H9 (cell line): ENCODE data around the gene CCR3. TPM values are rescaled to one million over a fixed set of nuclear protein-coding genes. Genes with fewer than 3 reads are reported as not detected.
"Not testable (repeated sequence)": the region's sequence is repeated elsewhere in the genome, so short reads cannot be mapped to it uniquely, and the experiment has no call there.

ENCODE experiments used
- DNase-seq: peaks from one replicate; pipeline ENCODE4 v3.0.0-alpha.2; 2017
- H2AFZ ChIP-seq: one replicate; pipeline ENCODE4 v1.6.1; 2013; ENCODE audit warnings: mild to moderate bottlenecking, low read length, control low read depth, moderate library complexity
- H2AK5ac ChIP-seq: 2 replicates; pipeline ENCODE4 v1.6.1; 2013; ENCODE audit warnings: low read length, control low read depth, mixed read lengths; ENCODE audit not compliant: insufficient read length
- H2BK120ac ChIP-seq: one replicate; pipeline ENCODE4 v1.6.1; 2013; ENCODE audit warnings: low read depth, mild to moderate bottlenecking, low read length, control low read depth, inconsistent platforms; ENCODE audit not compliant: poor library complexity, severe bottlenecking
- H2BK12ac ChIP-seq: 2 replicates; pipeline ENCODE4 v1.6.1; 2013; ENCODE audit warnings: low read length, control low read depth, mixed read lengths, low read depth; ENCODE audit not compliant: insufficient read length
- H2BK15ac ChIP-seq: 2 replicates; pipeline ENCODE4 v1.6.1; 2013; ENCODE audit warnings: low read depth, low read length, control low read depth
- H2BK20ac ChIP-seq: one replicate; pipeline ENCODE4 v1.6.1; 2013; ENCODE audit warnings: low read depth, mild to moderate bottlenecking, low read length, control low read depth, inconsistent platforms; ENCODE audit not compliant: poor library complexity, severe bottlenecking
- H2BK5ac ChIP-seq: 2 replicates; pipeline ENCODE4 v1.6.1; 2013; ENCODE audit warnings: low read length, control low read depth, mixed read lengths; ENCODE audit not compliant: insufficient read length
- H3K14ac ChIP-seq: 2 replicates; pipeline ENCODE4 v1.6.1; 2013; ENCODE audit warnings: low read length, control low read depth; ENCODE audit not compliant: insufficient read depth
- H3K18ac ChIP-seq: 2 replicates; pipeline ENCODE4 v1.6.1; 2013; ENCODE audit warnings: low read depth, mild to moderate bottlenecking, mixed read lengths, low read length, control low read depth; ENCODE audit not compliant: insufficient read length
- H3K23ac ChIP-seq: 2 replicates; pipeline ENCODE4 v1.6.1; 2013; ENCODE audit warnings: low read length, control low read depth, mixed read lengths, low read depth; ENCODE audit not compliant: insufficient read length
- H3K23me2 ChIP-seq: 2 replicates; pipeline ENCODE4 v1.6.1; 2013; ENCODE audit warnings: low read depth, mild to moderate bottlenecking, mixed read lengths, low read length, control low read depth; ENCODE audit not compliant: insufficient read length, poor library complexity, severe bottlenecking
- H3K27ac ChIP-seq: 2 replicates; pipeline ENCODE4 v1.5.1; 2013; ENCODE audit warnings: low read length, control low read depth, mixed read lengths, low read depth; ENCODE audit not compliant: insufficient read length
- H3K27me3 ChIP-seq: 2 replicates; pipeline ENCODE4 v1.6.1; 2013; ENCODE audit warnings: low read length, control low read depth, inconsistent platforms; ENCODE audit not compliant: insufficient read depth
- H3K4ac ChIP-seq: 2 replicates; pipeline ENCODE4 v1.6.1; 2013; ENCODE audit warnings: low read depth, mild to moderate bottlenecking, control low read depth, inconsistent platforms, low read length, moderate library complexity
- H3K4me1 ChIP-seq: 2 replicates; pipeline ENCODE4 v1.6.1; 2013; ENCODE audit warnings: low read length, control low read depth, inconsistent platforms; ENCODE audit not compliant: insufficient read depth
- H3K4me2 ChIP-seq: 2 replicates; pipeline ENCODE4 v1.6.1; 2013; ENCODE audit warnings: low read length, control low read depth, mixed read lengths; ENCODE audit not compliant: insufficient read length, insufficient read depth
- H3K56ac ChIP-seq: 2 replicates; pipeline ENCODE4 v1.6.1; 2013; ENCODE audit warnings: low read depth, mild to moderate bottlenecking, mixed read lengths, low read length, control low read depth; ENCODE audit not compliant: insufficient read length
- H3K79me1 ChIP-seq: 2 replicates; pipeline ENCODE4 v1.6.1; 2013; ENCODE audit warnings: low read depth, mild to moderate bottlenecking, moderate library complexity, low read length, control low read depth, inconsistent platforms; ENCODE audit not compliant: insufficient read depth, poor library complexity, severe bottlenecking
- H3K79me2 ChIP-seq: 2 replicates; pipeline ENCODE4 v1.6.1; 2013; ENCODE audit warnings: low read length, control low read depth, inconsistent platforms; ENCODE audit not compliant: insufficient read depth
- H3K9ac ChIP-seq: 2 replicates; pipeline ENCODE4 v1.6.1; 2013; ENCODE audit warnings: low read length, control low read depth, mixed read lengths; ENCODE audit not compliant: insufficient read length; ENCODE audit errors: extremely low read depth
- H3K9me3 ChIP-seq: one replicate; pipeline ENCODE4 v1.6.1; 2013; ENCODE audit warnings: low read depth, low read length, inconsistent platforms; ENCODE audit not compliant: control insufficient read depth
- H3T11ph ChIP-seq: one replicate; pipeline ENCODE4 v1.6.1; 2013; ENCODE audit warnings: mild to moderate bottlenecking, low read length, control low read depth, inconsistent platforms
- H4K20me1 ChIP-seq: one replicate; pipeline ENCODE4 v1.6.1; 2013; ENCODE audit not compliant: control insufficient read depth, insufficient read length, insufficient read depth
- H4K5ac ChIP-seq: 2 replicates; pipeline ENCODE4 v1.6.1; 2013; ENCODE audit warnings: low read depth, mild to moderate bottlenecking, mixed read lengths, low read length, control low read depth; ENCODE audit not compliant: insufficient read length
- H4K8ac ChIP-seq: replicated peaks from 2 replicates; pipeline ENCODE4 v1.6.1; 2013; ENCODE audit warnings: low read length, control low read depth, mixed read lengths, low read depth; ENCODE audit not compliant: insufficient read length
- H4K91ac ChIP-seq: 2 replicates; pipeline ENCODE4 v1.6.1; 2013; ENCODE audit warnings: low read depth, mild to moderate bottlenecking, moderate library complexity, mixed read lengths, low read length, control low read depth; ENCODE audit not compliant: insufficient read length
- H3K27ac Mint-ChIP-seq, 3 experiments: 2 replicates in 2 of 3; 3 replicates in 1 of 3; pipeline ENCODE4 v1.8.0; 2020 to 2021; ENCODE audit warnings: mixed read lengths in 3 of 3, mild to moderate bottlenecking in 1 of 3, moderate library complexity in 1 of 3
- H3K27me3 Mint-ChIP-seq: 2 replicates; pipeline ENCODE4 v1.8.0; 2021; ENCODE audit warnings: low read depth, mild to moderate bottlenecking, moderate library complexity, mixed read lengths
- H3K36me3 Mint-ChIP-seq, 3 experiments: 2 replicates in 2 of 3; 3 replicates in 1 of 3; pipeline ENCODE4 v1.8.0; 2020 to 2021; ENCODE audit warnings: low read depth in 3 of 3, mixed read lengths in 3 of 3; ENCODE audit not compliant: insufficient read depth in 1 of 3
- H3K4me1 Mint-ChIP-seq, 2 experiments: 2 replicates each; pipeline ENCODE4 v1.8.0; 2020; ENCODE audit warnings: mixed read lengths in 2 of 2
- H3K4me3 Mint-ChIP-seq, 2 experiments: 2 replicates in 1 of 2; 3 replicates in 1 of 2; pipeline ENCODE4 v1.8.0; 2020 to 2021; ENCODE audit warnings: mild to moderate bottlenecking in 2 of 2, mixed read lengths in 2 of 2, moderate library complexity in 1 of 2
- H3K9me3 Mint-ChIP-seq, 2 experiments: 2 replicates in 1 of 2; 3 replicates in 1 of 2; pipeline ENCODE4 v1.8.0; 2020; ENCODE audit warnings: mild to moderate bottlenecking in 2 of 2, mixed read lengths in 2 of 2, moderate library complexity in 1 of 2
- WGBS: extraction: QIAGEN DNeasy Blood & Tissue Kit; methylation state at CpG from one replicate; pipeline ENCODE4 v1.1.7; 2013; ENCODE audit warnings: missing lambda C conversion rate, low lambda C conversion rate, mixed read lengths; ENCODE audit not compliant: insufficient read length; ENCODE audit errors: extremely low coverage; 5-methylcytosine and 5-hydroxymethylcytosine counted together
- total RNA-seq: library from RNA; stranded (reverse); gene quantifications from 2 replicates; pipeline ENCODE4 v1.2.1, GENCODE V29; 2021
- TF ChIP-seq, protein P1 (sequence below): fragments of 200-600 bp; sonication (generic); conservative IDR thresholded peaks from 3 replicates; pipeline ENCODE4 v1.8.0; 2021; ENCODE audit warnings: antibody characterized with exemption, mild to moderate bottlenecking

The CCR3 gene
- total RNA-seq, 1 experiment from 2014 or later = not detected

DNA sequence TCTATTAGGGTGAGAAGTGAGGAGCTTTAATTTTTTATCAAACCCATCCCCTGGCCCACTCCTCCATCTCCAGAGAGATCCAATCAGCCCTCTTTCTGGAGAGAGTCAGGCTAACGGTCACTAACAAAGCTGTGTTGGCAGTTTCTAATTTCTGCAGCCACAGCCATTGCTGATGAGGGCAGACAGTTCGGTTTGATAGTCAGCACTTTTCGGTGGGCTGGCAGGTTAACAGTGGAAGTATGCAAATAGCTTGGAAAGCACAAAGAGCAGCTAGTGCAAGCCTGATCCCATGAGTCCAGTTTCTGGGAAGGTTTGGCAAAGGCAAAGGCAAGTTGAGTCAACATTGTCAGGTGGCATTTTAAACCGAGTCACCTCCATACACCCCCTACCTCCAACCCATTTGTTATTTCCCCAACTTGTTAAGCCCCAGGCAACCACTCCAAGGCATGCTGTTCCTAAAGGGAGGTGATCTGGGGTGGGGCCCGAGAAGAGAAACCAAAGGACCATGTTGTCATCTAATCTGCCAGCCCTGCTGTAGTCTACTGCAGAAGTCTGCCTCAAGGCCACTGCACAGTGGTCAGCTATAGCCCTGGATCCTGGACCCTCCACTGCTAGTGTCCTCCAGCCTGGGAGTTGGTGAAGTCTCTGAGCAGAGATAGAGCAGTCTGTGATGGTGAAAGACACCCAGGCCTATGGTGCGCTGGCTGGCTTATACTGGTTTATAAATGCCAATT lies 35.8 kb upstream of the CCR3 start:
- Histone ChIP-seq H3K9ac (no peak overlapping the region), H3K14ac (no peak overlapping the region), H4K20me1 (no peaks in the 10 kb centered on the region), H3K79me2 (no peaks in the 10 kb centered on the region), H3K4me2 (no peak overlapping the region), H3K27ac (no peak overlapping the region), H2BK120ac (no peak overlapping the region), H3K27me3 (no peaks in the 10 kb centered on the region), H2BK5ac (no peak overlapping the region), H2AFZ (no peak overlapping the region), H3K4me1 (0 out of 2 replicates have a peak, but pooled peaks cover 2% of the 10 kb centered on the region), H4K5ac (no peak overlapping the region), H3K18ac (no peak overlapping the region), H3K9me3 (no peaks in the 10 kb centered on the region), H3K23ac (no peak overlapping the region), H4K91ac (no peak overlapping the region), H3K79me1 (no peaks in the 10 kb centered on the region), H3K4ac (no peak overlapping the region), H4K8ac (no peak overlapping the region), H3K56ac (no peak overlapping the region), H2BK15ac (no peak overlapping the region), H2AK5ac (no peak overlapping the region), H2BK20ac (no peak overlapping the region), H3K23me2 (no peaks in the 10 kb centered on the region), H2BK12ac (no peak overlapping the region), H3T11ph (no peak overlapping the region)
- Mint-ChIP-seq H3K36me3 (no peaks in the 10 kb centered on the region), H3K4me1 (peaks cover 11 to 17% of the 10 kb centered on the region in 2 experiments), H3K27ac (peak overlapping the region in 1 of 3 experiments; percentile 76; a peak in 1 of 7 replicates), H3K4me3 (no peak overlapping the region), H3K27me3 (peaks cover 4% of the 10 kb centered on the region), H3K9me3 (no peaks in the 10 kb centered on the region)
- DNase-seq = no peak
- TF ChIP-seq, protein P1, sequence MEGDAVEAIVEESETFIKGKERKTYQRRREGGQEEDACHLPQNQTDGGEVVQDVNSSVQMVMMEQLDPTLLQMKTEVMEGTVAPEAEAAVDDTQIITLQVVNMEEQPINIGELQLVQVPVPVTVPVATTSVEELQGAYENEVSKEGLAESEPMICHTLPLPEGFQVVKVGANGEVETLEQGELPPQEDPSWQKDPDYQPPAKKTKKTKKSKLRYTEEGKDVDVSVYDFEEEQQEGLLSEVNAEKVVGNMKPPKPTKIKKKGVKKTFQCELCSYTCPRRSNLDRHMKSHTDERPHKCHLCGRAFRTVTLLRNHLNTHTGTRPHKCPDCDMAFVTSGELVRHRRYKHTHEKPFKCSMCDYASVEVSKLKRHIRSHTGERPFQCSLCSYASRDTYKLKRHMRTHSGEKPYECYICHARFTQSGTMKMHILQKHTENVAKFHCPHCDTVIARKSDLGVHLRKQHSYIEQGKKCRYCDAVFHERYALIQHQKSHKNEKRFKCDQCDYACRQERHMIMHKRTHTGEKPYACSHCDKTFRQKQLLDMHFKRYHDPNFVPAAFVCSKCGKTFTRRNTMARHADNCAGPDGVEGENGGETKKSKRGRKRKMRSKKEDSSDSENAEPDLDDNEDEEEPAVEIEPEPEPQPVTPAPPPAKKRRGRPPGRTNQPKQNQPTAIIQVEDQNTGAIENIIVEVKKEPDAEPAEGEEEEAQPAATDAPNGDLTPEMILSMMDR = no peak
- WGBS = no CpG with 5 or more reads among the region's 6 CpGs

DNA sequence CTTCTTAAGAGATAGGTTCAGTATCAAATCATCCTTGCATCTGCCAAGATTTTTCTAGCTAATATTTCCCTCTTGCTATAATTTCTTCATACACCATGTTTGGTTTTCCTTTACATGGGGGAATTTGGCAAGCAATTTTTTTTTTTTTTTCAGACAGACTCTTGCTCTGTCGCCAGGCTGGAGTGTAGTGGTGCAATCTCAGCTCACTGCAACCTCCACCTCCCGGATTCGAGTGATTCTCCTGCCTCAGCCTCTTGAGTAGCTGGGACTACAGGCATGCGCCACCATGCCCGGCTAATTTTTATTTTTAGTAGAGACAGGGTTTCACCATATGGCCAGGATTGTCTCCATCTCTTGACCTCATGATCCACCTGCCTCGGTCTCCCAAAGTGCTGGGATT lies 34.7 kb upstream of the CCR3 start:
- not testable (repeated sequence) for H2BK12ac ChIP-seq, H3K27ac ChIP-seq, H4K5ac ChIP-seq, H3K23ac ChIP-seq, H3K56ac ChIP-seq, H2BK120ac ChIP-seq, H3K4me1 ChIP-seq, H4K8ac ChIP-seq, H3K4me3 Mint-ChIP-seq, H3K18ac ChIP-seq, H4K91ac ChIP-seq, H3K4ac ChIP-seq, H2AFZ ChIP-seq, H3K36me3 Mint-ChIP-seq, H3K23me2 ChIP-seq, H3K14ac ChIP-seq, H3K79me1 ChIP-seq, H3K27me3 ChIP-seq, H4K20me1 ChIP-seq, H3K79me2 ChIP-seq, H3T11ph ChIP-seq, H3K9ac ChIP-seq, DNase-seq, H3K9me3 Mint-ChIP-seq, H3K4me2 ChIP-seq, H3K9me3 ChIP-seq, H2BK5ac ChIP-seq, H2BK20ac ChIP-seq, H3K27ac Mint-ChIP-seq, H2BK15ac ChIP-seq, H2AK5ac ChIP-seq, H3K27me3 Mint-ChIP-seq
- whole genome bisulfite sequencing = no CpG with 5 or more reads among the region's 6 CpGs
- H3K4me1 Mint-ChIP-seq = peaks cover 11 to 17% of the 10 kb centered on the region in 2 experiments
